HG03520 (cell line): ENCODE results near the gene STK17A.
"Not testable (repeated sequence)": the region's sequence is repeated elsewhere in the genome, so short reads cannot be mapped to it uniquely, and the experiment has no call there.

Experiments used
- ATAC-seq: cut with Tn5 transposase; IDR thresholded peaks from one replicate; pipeline ENCODE4 v1.9.1; 2021; ENCODE audit warnings: mild to moderate bottlenecking, moderate library complexity; ENCODE audit not compliant: unreplicated experiment

The STK17A gene

DNA sequence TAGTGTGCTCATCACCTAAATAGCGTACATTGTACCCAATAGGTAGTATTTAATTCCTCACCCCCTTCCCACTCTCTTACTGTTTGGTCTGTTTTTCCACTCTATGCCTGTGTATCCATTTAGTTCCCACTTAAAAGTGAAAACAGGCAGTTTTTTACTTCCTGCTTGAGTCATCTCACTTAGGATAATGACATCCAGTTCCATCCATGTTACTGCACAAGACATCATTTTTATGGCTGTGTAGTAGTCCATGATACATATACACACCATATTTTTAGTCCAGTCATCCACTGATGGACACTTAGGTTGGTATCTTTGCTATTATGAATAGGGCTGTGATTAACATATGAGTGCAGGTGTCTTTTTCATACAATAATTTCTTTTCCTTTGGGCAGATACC is 10.1 kb downstream of the STK17A start:
- no peak for ATAC-seq

DNA sequence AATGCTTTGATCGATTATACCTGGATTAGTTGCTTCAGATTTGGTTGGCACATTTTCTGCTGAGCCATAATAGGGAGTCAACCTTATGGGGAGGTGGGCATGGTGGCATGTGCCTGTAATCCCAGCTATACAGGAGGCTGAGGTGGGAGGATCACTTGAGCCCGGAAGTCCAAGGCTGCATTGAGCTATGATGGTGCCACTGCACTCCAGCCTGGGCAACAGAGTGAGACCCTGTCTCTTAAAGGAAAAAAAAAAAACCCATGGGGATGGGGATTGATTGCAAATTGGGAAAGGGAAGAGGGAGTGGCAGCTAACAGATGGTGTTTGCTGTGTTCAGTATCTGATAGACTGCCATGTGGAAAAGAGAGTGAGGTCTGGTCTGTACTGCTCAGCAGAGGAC is 11.1 kb downstream of the STK17A start:
- no peak for ATAC-seq

DNA sequence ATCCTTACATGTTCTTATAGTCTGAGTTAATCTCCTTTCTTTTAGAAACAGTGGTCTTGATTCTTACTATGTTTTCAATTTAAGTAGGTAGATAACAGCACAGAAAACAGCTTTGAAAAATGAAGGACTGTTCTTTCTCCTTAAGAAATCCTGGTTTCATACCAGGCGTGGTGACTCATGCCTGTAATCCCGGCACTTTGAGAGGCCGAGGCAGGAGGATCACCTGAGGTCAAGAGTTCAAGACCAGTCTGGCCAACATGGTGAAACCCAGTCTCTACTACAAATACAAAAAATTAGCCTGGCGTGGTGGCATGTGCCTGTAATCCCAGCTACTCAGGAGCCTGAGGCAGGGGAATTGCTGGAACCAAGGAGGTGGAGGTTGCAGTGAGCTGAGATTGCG is 13.5 kb downstream of the STK17A start:
- not testable (repeated sequence) for ATAC-seq

DNA sequence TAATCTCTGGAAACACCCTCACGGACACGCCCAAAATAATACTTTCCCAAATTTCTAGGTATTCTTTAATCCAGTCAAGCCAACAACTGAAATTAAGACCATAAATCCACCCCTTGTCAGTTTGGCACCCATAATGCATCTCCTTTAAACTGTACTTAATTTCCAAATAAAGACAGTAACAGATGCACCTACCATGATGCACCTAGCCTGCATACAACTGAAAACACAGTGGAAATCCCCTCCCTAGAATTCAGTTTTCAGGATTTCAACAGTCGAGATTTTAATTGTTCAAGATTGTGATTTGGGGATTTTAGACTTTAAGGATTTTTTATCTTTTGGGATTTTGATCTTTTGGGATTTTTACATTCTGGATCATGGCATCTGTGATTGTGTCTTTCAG is 17.1 kb downstream of the STK17A start:
- no peak for ATAC-seq

DNA sequence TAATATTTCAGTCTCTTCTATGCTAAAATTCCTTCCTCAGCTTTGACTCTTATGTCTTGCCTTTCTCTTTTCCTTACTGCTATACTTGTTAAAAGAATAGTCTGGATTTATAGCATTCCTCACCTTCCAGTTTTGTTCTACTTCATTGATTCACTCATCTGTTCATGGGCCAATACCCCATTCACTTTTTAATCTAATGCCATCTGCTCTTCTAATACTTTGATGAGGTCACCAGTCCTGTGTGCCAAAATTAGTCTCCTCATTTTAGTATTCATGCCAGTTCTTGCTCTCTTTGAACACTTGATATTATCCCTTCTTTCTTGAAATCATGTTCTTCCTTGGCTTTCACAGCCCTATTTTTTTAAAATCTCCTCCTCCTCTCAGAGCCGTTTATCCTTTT is 19.3 kb downstream of the STK17A start:
- ATAC-seq, result no peak

DNA sequence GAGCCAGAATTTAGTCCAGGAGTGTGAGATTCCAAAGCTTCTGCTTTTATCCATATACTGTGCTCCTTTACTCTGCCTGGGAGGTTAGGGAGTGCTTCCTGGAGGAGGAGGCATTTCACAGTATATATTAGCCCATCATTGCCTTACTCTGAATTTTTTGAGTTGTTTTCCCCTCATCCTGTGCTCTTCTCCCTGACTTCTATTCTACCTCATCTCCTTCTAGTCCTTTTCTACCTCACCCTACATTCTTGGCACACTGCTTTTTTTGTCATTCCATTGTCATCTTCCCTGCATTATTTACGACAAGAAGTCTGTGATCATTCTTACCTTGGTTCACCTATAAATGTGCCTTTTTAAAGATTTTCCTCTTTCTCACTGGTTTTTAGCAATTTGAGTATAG is 21.3 kb downstream of the STK17A start:
- ATAC-seq, result no peak

DNA sequence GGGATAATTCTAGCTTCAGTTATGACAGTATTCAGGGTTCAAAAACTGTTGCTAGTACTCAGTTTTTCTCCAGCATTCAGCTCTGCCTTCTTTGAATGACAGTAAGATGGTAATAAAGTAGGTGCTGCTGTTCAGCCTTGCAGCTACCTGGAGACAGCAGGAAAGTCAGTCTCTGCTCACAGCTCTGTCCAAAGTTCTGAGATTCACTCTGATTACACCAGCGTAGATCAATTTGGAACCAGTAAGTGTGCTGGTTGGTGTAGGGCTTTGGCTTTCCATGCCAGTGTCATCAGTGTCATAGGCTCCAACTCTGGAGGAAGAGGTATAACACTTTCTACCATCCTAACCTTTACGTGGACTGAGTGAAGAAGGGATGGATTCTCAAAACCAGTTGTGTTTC is 26.2 kb downstream of the STK17A start:
- ATAC-seq, result no peak

DNA sequence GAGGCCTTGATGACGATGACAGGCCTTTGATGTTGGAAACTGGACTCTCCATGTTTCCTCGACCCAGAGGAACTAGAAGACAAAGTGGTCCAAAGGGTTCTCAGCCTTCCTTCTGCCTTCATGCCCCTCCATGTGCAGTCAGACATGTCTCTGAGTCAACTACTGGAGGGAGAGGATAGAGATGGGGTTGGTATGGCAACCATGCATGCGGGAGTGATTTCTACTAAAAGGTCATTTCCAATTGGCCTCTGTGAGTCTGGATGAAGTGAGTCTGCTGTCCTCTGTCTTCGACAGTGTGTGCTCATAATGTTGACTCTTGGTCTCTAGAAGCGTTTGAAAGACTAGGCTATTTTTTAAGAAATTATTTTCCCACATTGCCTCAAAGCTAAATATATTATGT is 29.2 kb downstream of the STK17A start:
- no peak for ATAC-seq

DNA sequence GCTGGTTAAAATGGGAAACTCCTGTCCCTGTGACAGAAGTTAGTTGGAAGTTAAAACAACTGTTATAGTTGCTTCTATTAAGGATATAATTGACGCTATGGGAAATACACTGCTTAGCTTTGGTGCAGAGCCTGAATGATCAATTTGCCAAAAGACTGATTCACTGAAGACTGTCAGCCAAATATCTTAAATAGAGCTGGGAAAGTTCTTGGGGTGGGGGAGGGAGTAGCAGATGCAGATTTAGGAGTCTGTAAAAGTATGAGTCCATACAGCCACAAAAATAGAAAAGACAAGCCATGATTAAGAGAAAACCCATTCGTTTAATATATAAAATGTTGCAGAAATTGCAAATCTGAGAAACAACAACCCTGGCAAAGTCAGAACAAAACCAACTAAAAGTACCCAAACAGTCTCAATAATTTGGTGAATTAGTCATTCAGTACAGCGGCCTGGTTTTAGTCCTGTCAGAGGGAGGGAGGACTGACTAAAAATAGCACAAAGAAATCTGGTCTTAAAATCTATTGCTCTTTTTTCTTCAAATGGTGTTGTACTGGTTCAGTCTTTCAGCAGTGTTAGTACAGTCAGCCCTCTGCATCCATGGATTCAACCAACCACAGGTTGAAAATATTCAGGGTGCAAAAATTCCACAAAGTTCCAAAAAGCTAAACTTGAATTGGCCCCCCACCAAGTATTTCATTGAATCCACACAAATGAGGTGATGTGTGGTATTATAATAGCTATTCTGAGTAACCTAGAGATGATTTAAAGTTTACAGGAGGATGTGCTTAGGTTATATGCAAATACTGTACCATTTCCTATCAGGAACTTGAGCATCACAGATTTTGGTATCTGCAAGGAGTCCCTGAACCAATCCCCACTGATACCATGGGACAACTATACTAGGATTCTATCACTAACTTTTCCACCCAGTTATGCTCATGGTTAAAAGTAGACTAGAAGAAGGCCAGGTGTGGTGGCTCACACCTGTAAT is 30.0 kb downstream of the STK17A start:
- ATAC-seq, result peak; percentile 73

DNA sequence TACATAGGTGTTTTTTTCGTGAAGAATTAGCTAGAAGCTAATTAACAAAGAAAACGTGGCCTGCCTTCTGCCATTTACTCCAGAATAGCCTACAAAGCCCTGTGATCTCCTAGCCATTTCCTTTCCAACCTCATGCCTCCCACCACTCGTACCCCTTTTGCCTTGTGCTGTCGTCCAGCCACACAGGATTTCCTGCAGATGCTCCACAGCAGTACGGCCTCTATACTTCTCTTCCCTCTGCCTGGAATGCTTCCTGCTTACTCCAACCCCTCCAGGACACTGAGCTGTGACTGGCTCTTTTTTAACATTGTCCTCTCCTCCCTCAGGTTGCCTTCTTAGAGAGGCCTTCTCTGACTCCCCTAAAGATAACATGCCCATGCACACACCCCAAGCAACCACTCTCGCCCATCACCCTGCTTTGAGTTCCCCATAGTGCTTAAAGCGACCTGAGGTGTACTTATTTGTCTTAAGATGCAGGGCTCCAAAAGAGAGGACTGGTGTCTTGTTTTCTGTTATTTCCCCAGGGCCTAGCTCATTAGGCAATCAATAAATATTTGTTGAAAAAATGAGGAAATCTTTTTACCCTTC is 32.7 kb downstream of the STK17A start:
- ATAC-seq, result no peak

DNA sequence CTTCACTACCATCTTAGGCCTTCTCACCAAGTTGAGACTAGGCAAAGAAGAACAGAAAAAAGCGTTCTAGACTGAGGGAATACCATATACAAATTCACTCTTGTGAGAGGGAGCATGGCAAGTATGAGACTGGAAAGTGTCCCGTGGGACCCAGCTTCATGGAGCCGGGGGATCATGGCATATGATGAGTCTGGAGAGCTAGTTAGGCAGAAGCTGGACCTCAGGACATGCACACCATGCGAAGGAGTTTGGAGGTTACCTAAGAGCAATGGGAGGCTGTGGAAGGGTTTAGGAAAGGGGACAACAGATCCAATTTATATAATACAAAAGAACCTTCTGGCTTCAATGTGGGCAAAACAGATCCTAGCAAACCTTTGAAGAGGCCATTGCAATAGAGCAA is 34.1 kb downstream of the STK17A start:
- ATAC-seq, result no peak

DNA sequence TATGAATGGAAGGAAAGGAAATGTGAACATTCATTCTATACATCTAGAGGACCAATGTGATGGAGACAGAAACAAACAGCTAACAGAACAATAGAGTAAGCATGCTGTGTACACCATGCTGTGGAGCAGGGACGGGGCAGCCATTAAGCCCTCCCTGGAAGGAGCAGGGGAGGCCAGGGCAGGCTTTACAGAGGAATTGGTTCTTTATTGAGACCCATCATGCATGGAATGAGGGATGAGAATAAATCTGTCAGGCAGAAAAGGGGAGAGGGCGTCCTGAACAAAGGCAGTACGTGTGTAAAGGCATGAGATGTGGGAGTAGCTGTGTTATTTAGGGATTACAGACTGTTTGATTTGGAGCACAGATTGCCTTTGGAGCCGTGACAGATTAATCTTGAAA is 35.2 kb downstream of the STK17A start:
- ATAC-seq, result no peak

DNA sequence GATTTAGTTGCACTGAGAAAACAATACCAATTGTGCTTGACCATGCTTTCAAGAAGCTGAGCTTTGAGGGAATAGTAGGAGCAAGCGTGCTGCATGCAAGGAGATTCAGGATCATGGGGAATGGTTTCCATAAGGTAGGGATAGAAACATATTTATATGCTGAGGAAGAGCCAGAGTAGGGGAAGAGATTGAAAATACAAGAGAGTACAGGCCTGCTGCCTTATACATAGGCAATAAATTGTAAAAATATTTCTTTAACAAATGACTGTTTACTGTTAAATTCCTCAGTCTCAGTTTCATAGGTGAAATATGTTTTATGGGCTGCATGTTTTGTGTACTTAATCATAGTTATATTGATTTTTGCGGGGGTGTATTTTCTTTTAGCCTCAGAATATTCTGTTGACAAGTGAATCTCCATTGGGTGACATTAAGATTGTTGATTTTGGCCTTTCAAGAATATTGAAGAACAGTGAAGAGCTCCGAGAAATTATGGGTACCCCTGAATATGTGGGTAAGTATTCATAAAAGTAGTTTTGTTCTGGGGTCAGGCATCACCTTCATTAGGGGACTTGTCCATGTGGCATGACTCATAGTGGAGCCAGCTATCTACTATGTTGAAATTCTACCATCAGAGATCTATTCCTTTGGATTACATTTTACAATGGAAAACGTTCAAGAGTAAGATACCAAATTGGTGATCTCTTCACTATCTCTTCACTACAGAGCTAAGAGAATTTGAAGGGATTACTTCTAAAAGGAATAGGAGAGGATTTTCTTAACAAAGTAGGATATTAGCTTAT is 36.5 kb downstream of the STK17A start:
- no peak for ATAC-seq

DNA sequence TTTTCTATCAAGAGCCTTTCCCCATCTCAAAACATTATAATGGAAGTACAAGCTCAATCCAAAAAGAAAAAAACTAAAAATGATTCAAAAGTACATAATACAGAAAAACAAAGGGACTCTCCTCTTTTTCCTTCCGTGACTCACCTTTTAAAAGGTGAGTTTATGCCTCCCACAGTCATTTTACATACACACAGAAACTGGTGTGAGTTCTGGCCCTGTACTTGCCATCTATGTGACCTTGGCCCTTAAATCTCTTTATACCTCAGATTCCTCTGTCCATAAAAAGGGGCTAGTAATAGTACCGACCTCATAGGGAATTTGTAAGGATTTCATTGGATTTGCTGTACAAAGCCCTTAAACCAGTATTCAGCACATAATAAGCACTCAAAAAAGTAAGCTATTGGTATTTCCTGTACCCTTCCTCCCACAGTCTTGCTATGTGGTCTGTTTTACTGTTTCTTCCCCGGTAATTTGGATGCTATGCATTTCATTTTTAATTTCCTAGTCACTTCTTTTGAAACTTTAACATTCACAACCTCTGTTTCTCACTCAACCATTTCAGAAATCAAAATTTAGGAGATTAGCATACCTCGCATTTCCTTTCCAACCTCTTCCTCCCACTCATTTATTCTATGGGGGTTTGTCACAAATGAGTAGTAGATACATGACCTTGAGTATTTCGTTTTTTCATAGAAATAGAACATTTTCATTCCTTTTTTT is 39.0 kb downstream of the STK17A start:
- no peak for ATAC-seq

DNA sequence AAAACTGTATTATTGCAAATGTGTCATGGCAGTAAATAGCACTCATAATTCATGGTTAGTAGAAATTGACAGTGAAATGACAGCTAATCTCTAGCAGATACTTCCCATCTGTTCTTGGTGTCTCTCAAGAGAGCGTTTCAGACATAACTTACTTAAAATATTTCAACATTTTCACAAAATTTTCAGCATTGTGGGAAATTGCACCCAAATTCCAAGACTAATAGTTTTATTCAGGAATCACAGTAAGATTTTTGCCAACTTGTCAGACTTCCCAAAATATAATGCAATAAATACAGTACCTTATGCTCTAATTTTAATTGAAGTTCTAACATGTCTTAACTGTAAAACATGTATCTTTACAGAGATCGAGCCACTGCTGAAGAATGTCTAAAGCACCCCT is 41.2 kb downstream of the STK17A start:
- ATAC-seq, result no peak

DNA sequence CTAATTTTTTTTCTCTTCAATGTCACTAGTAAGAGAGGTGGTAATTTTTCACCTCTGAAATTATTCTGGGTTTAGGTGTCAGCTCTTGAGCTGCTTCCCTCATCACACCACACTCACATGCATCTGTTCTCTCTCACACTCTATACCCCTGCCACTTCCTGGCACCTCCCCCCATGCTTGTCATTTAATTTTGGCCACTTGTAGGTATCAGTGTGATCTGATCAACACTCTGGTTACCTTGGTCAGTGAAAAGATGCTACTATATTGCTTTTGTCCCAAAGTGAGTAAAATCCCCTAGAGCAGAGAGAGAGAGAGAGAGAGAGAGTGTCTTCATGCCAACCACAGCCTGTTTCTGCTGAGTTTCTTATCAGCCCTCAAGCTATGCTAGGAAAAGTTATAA is 42.5 kb downstream of the STK17A start:
- ATAC-seq, result no peak

DNA sequence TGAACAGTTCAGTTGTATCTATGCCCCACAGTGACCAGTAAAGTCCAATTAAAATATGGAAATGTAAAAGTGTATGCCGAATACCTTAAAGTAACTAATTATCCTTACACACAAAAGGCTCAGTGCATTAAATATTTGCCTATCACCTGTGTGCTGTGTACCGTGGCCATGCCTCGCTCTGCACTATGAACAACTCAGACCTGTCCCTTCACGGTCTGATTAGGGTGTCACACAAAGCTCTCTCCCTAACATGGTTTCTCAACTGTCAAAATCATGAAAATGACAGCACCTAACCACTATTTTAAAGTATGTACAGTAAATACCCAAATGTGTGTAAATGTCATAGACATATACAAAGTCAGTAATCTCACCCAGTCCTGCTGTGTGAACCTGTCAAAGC is 43.1 kb downstream of the STK17A start:
- no peak for ATAC-seq

DNA sequence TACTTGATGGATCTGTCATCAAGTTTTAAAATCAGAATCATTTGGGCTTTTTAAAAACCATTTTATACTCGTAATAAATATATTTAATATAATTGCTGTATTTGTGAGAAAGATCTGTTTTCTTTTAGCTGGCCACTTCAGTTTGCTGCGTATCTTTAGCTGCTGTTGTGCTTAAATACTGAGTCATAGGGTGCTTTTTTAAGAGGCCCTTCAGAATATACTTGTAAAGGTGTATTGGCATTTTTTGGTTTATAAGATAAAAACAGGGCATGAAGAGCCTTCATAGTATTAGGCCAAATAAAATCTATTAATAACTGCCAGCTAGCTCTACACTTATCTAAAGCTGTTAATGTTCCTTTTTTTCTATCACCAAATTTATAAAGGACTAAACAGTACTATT is 43.8 kb downstream of the STK17A start:
- ATAC-seq, result no peak

DNA sequence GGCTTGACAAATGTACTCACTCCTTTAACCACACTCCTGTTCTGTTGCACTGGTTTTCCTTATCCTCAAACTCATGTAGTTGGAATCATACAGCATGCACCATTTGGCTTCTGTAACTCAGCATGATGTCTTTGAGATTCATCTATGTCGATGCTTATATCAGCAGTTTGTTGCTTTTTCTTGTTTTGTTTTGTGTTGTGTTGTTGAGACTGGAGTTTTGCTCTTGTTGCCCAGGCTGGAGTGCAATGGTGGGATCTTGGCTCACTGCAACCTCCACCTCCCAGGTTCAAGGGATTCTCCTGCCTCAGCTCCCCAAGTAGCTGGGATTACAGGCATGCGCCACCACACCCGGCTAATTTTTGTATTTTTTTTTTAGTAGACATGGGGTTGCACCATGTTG is 44.9 kb downstream of the STK17A start:
- ATAC-seq, result not testable (repeated sequence)

DNA sequence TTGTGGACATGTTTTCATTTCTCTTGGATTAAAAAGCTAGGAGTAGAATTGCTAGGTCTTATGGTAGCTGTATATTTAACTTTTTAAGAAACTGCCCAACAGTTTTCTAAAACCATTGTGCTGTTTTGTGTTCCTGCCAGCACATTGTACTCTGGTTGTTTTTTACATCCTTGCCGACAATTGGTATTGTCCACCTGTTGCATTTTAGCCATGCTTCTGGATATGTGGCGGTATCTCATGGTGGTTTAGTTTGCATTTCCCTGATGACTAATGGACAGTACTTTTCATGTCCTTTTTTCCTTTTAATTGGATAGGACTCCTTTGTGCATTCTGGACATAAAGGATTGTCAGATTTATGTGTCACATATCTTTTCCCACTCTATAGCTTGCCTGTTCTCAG is 45.5 kb downstream of the STK17A start:
- no peak for ATAC-seq

DNA sequence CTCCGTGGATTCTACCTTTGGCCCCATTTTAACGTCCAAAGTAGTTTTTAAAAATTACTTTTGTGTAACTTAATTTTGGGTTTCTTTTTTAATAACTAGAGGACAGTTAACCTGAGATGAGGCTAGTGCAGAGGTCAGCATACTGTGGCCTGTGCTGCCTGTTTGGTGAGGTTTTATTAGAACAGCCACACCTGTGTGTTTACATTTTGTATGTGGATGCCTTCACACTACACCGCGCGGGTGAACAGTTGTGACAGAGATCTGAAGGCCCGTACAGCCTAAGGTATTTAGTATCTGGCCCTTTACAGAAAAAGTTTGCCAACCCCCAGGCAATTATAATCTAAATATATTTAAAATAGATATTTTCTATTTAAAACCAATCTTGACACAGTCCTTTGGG is 46.9 kb downstream of the STK17A start:
- no peak for ATAC-seq
